ENCODE results near the gene ADGRL2.

- TF ChIP-seq ZXDB (tag by site-specific recombination; IDR thresholded peaks at IDR 0.05) (0 out of 2 replicates have a peak, but pooled peaks have one; percentile 35), ZNF274 (IDR thresholded peaks at IDR 0.05; ENCODE audit: low read length) (no peak), ZNF274 (tag by site-specific recombination; IDR thresholded peaks at IDR 0.05; ENCODE audit: borderline replicate concordance) (no peak), TSHZ1 (tag by site-specific recombination; IDR thresholded peaks at IDR 0.05; ENCODE audit: borderline replicate concordance) (no peak), ZSCAN18 (tag by site-specific recombination; IDR thresholded peaks at IDR 0.05) (no peak), ZNF423 (tag by site-specific recombination; IDR thresholded peaks at IDR 0.05) (no peak), ZNF24 (tag by site-specific recombination; IDR thresholded peaks at IDR 0.05) (no peak), ZNF843 (tag by site-specific recombination; IDR thresholded peaks at IDR 0.05) (no peak), ZNF114 (tag by site-specific recombination; IDR thresholded peaks at IDR 0.05) (no peak), KLF9 (tag by site-specific recombination; IDR thresholded peaks at IDR 0.05; ENCODE audit: low read depth) (no peak), KLF7 (tag by site-specific recombination; IDR thresholded peaks at IDR 0.05; ENCODE audit: borderline replicate concordance) (no peak), ZFP69B (tag by site-specific recombination; IDR thresholded peaks at IDR 0.05) (no peak), KLF16 (tag by site-specific recombination; IDR thresholded peaks at IDR 0.05) (no peak)
- TF ChIP-seq, protein P1, sequence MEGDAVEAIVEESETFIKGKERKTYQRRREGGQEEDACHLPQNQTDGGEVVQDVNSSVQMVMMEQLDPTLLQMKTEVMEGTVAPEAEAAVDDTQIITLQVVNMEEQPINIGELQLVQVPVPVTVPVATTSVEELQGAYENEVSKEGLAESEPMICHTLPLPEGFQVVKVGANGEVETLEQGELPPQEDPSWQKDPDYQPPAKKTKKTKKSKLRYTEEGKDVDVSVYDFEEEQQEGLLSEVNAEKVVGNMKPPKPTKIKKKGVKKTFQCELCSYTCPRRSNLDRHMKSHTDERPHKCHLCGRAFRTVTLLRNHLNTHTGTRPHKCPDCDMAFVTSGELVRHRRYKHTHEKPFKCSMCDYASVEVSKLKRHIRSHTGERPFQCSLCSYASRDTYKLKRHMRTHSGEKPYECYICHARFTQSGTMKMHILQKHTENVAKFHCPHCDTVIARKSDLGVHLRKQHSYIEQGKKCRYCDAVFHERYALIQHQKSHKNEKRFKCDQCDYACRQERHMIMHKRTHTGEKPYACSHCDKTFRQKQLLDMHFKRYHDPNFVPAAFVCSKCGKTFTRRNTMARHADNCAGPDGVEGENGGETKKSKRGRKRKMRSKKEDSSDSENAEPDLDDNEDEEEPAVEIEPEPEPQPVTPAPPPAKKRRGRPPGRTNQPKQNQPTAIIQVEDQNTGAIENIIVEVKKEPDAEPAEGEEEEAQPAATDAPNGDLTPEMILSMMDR (tag by site-specific recombination; IDR thresholded peaks at IDR 0.05), result no peak
- TF ChIP-seq, protein P2, sequence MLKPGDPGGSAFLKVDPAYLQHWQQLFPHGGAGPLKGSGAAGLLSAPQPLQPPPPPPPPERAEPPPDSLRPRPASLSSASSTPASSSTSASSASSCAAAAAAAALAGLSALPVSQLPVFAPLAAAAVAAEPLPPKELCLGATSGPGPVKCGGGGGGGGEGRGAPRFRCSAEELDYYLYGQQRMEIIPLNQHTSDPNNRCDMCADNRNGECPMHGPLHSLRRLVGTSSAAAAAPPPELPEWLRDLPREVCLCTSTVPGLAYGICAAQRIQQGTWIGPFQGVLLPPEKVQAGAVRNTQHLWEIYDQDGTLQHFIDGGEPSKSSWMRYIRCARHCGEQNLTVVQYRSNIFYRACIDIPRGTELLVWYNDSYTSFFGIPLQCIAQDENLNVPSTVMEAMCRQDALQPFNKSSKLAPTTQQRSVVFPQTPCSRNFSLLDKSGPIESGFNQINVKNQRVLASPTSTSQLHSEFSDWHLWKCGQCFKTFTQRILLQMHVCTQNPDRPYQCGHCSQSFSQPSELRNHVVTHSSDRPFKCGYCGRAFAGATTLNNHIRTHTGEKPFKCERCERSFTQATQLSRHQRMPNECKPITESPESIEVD (tag by site-specific recombination; IDR thresholded peaks at IDR 0.05), result peak; percentile 88
Observed at GRCh38 chr1:81920245-81920740, 119.6 kb downstream of the ADGRL2 start.
